H1 (cell line): Measurements from ENCODE around the gene CTU1. TPM values are rescaled to one million over a fixed set of nuclear protein-coding genes. Genes with fewer than 3 reads are reported as not detected.

Experiments used
- CTCF ChIA-PET: fragments of 300-600 bp; sonication (Branson Sonifier 250); formaldehyde crosslinking; loops from one replicate; lab custom pipeline; 2021; ENCODE audit not compliant: partially characterized antibody; lab: Charles Lee
- POLR2A ChIA-PET: fragments of 300-600 bp; sonication (Branson Sonifier 250); formaldehyde crosslinking; loops from one replicate; lab custom pipeline; 2021; ENCODE audit warnings: inconsistent platforms; ENCODE audit not compliant: partially characterized antibody; lab: Charles Lee
- DNase-seq, 2 experiments: peaks; one replicate each; pipeline versions ENCODE4 v3.0.0 to v3.0.0-alpha.2; 2010 to 2022; ENCODE audit warnings: low spot score in 2 of 2, low read depth in 1 of 2, mixed read lengths in 1 of 2
- FAIRE-seq: peaks from 2 replicates; lab custom pipeline; 2011; peaks lifted over from hg19 to GRCh38; lab: Jason Lieb, UNC
- H2AFZ ChIP-seq: 2 replicates; pipeline ENCODE4 v1.8.1; 2012; ENCODE audit warnings: low read length, inconsistent platforms
- H2AK5ac ChIP-seq: 2 replicates; pipeline ENCODE4 v1.6.1; 2013; ENCODE audit warnings: low read depth, low read length
- H2BK120ac ChIP-seq: replicated peaks from 2 replicates; pipeline ENCODE3; 2013; ENCODE audit warnings: low read depth, low read length, inconsistent platforms
- H2BK12ac ChIP-seq: 2 replicates; pipeline ENCODE4 v1.6.1; 2013; ENCODE audit warnings: low read depth, low read length
- H2BK15ac ChIP-seq: 2 replicates; pipeline ENCODE4 v1.6.1; 2013; ENCODE audit warnings: low read length
- H2BK20ac ChIP-seq: 2 replicates; pipeline ENCODE4 v1.6.1; 2013; ENCODE audit warnings: low read length
- H2BK5ac ChIP-seq: 2 replicates; pipeline ENCODE4 v1.6.1; 2013; ENCODE audit warnings: low read depth, low read length
- H3K14ac ChIP-seq: 2 replicates; pipeline ENCODE4 v1.6.1; 2013; ENCODE audit warnings: inconsistent platforms; ENCODE audit not compliant: insufficient read length
- H3K18ac ChIP-seq: 2 replicates; pipeline ENCODE4 v1.6.1; 2013; ENCODE audit warnings: low read length; ENCODE audit errors: extremely low read depth
- H3K23ac ChIP-seq: 2 replicates; pipeline ENCODE4 v1.6.1; 2013; ENCODE audit warnings: inconsistent platforms; ENCODE audit not compliant: insufficient read length
- H3K23me2 ChIP-seq: 2 replicates; pipeline ENCODE4 v1.6.1; 2013; ENCODE audit warnings: low read depth, low read length
- H3K27ac ChIP-seq: 2 replicates; pipeline ENCODE4 v1.6.1; 2011; ENCODE audit warnings: low read depth, low read length, inconsistent platforms
- H3K27me3 ChIP-seq, 4 experiments: replicated peaks in 1 of 4; 1 replicate in 1 of 4; 2 replicates in 3 of 4; pipeline versions ENCODE4 v1.6.1 to v1.8.1; 2011 to 2013; ENCODE audit warnings: low read length in 3 of 4, mild to moderate bottlenecking in 3 of 4, inconsistent platforms in 2 of 4, mixed read lengths in 2 of 4, moderate library complexity in 1 of 4; ENCODE audit not compliant: control insufficient read depth in 3 of 4, insufficient read depth in 3 of 4; ENCODE audit errors: extremely low read depth in 1 of 4
- H3K36me3 ChIP-seq, 4 experiments: 2 replicates each; pipeline versions ENCODE4 v1.6.1 to v1.8.1; 2011 to 2013; ENCODE audit warnings: mild to moderate bottlenecking in 4 of 4, low read length in 3 of 4, moderate library complexity in 2 of 4, control low read depth in 1 of 4, inconsistent platforms in 1 of 4; ENCODE audit not compliant: insufficient read depth in 4 of 4, control insufficient read depth in 2 of 4
- H3K4ac ChIP-seq: replicated peaks from 2 replicates; pipeline ENCODE3; 2013; ENCODE audit warnings: low read length, low read depth, mixed read lengths, inconsistent platforms; ENCODE audit not compliant: insufficient read length
- H3K4me1 ChIP-seq, 4 experiments: replicated peaks in 1 of 4; 1 replicate in 1 of 4; 2 replicates in 3 of 4; pipeline versions ENCODE4 v1.6.1 to v1.8.1; 2011 to 2013; ENCODE audit warnings: low read length in 3 of 4, inconsistent platforms in 2 of 4, mixed read lengths in 1 of 4; ENCODE audit not compliant: insufficient read depth in 4 of 4, control insufficient read depth in 3 of 4
- H3K4me2 ChIP-seq, 2 experiments: 2 replicates each; pipeline versions ENCODE4 v1.6.1 to v1.8.1; 2011 to 2013; ENCODE audit warnings: low read depth in 2 of 2, low read length in 2 of 2, control low read depth in 1 of 2, inconsistent platforms in 1 of 2, mild to moderate bottlenecking in 1 of 2; ENCODE audit not compliant: insufficient read depth in 1 of 2
- H3K4me3 ChIP-seq, 4 experiments: fragments of 200-600, 300-600 bp in 1 of 4; sonication (generic), shearing (Covaris generic), sonication (Bioruptor Twin) in 1 of 4; 2 replicates each; pipeline versions ENCODE4 v1.5.1 to v1.8.1; 2011 to 2016; ENCODE audit warnings: low read length in 4 of 4, low read depth in 3 of 4, control low read depth in 2 of 4, inconsistent platforms in 2 of 4, mild to moderate bottlenecking in 2 of 4, mixed read lengths in 1 of 4, moderate library complexity in 1 of 4; ENCODE audit not compliant: insufficient read depth in 2 of 4; ENCODE audit errors: extremely low read depth in 1 of 4
- H3K56ac ChIP-seq: replicated peaks from 2 replicates; pipeline ENCODE3; 2013; ENCODE audit warnings: low read depth, mild to moderate bottlenecking, mixed read lengths, low read length, inconsistent platforms; ENCODE audit not compliant: insufficient read length
- H3K79me1 ChIP-seq: 2 replicates; pipeline ENCODE4 v1.6.1; 2013; ENCODE audit warnings: low read depth, low read length, control low read depth
- H3K79me2 ChIP-seq, 2 experiments: 2 replicates each; pipeline versions ENCODE4 v1.6.1 to v1.8.1; 2012 to 2013; ENCODE audit warnings: low read length in 2 of 2, mild to moderate bottlenecking in 2 of 2, inconsistent platforms in 1 of 2; ENCODE audit not compliant: insufficient read depth in 2 of 2, control insufficient read depth in 1 of 2
- H3K9ac ChIP-seq, 4 experiments: replicated peaks in 1 of 4; 1 replicate in 1 of 4; 2 replicates in 3 of 4; pipeline versions ENCODE4 v1.6.1 to v1.8.1; 2011 to 2013; ENCODE audit warnings: low read depth in 3 of 4, low read length in 3 of 4, control low read depth in 2 of 4, mild to moderate bottlenecking in 2 of 4, moderate library complexity in 2 of 4, inconsistent platforms in 1 of 4; ENCODE audit errors: extremely low read depth in 1 of 4
- H3K9me3 ChIP-seq, 2 experiments: 2 replicates each; pipeline versions ENCODE4 v1.6.1 to v1.8.1; 2012 to 2013; ENCODE audit warnings: mild to moderate bottlenecking in 2 of 2, moderate library complexity in 2 of 2, control low read depth in 1 of 2, inconsistent platforms in 1 of 2, low read depth in 1 of 2, low read length in 1 of 2, mixed read lengths in 1 of 2; ENCODE audit not compliant: insufficient read depth in 2 of 2
- H4K20me1 ChIP-seq, 2 experiments: replicated peaks in 1 of 2; 2 replicates each; pipeline versions ENCODE3 to v1.8.1; 2011 to 2013; ENCODE audit warnings: inconsistent platforms in 2 of 2, low read length in 2 of 2, mild to moderate bottlenecking in 1 of 2; ENCODE audit not compliant: insufficient read depth in 2 of 2, control insufficient read depth in 1 of 2
- H4K5ac ChIP-seq: 2 replicates; pipeline ENCODE4 v1.6.1; 2013; ENCODE audit warnings: low read length, low read depth, mixed read lengths, inconsistent platforms; ENCODE audit not compliant: insufficient read length
- H4K8ac ChIP-seq: 2 replicates; pipeline ENCODE4 v1.8.0; 2013; ENCODE audit warnings: mild to moderate bottlenecking, moderate library complexity, low read length, inconsistent platforms; ENCODE audit not compliant: insufficient read depth; ENCODE audit errors: extremely low read depth
- H4K91ac ChIP-seq: replicated peaks from 2 replicates; pipeline ENCODE3; 2013; ENCODE audit warnings: low read length, mixed read lengths, inconsistent platforms; ENCODE audit not compliant: insufficient read length
- BACH1 ChIP-seq: IDR thresholded peaks from 2 replicates; pipeline ENCODE4 v1.6.1; 2012; ENCODE audit warnings: low read length, improper control_type of control experiment
- CEBPB ChIP-seq: IDR thresholded peaks from 2 replicates; pipeline ENCODE4 v1.6.1; 2012; ENCODE audit warnings: low read depth, low read length
- CHD2 ChIP-seq: IDR thresholded peaks from 2 replicates; pipeline ENCODE4 v1.6.1; 2012; ENCODE audit warnings: low read length, improper control_type of control experiment
- CTBP2 ChIP-seq: IDR thresholded peaks from 2 replicates; pipeline ENCODE4 v1.7.0; 2011; ENCODE audit warnings: borderline replicate concordance, mild to moderate bottlenecking, moderate library complexity, mixed read lengths, low read length; ENCODE audit not compliant: insufficient read depth, insufficient read length
- JUND ChIP-seq: IDR thresholded peaks from 2 replicates; pipeline ENCODE4 v1.6.1; 2011; ENCODE audit warnings: mild to moderate bottlenecking, improper control_type of control experiment, low read length
- NANOG ChIP-seq: IDR thresholded peaks from 2 replicates; pipeline ENCODE4 v1.6.1; 2011; ENCODE audit warnings: low read length, low read depth, mild to moderate bottlenecking, inconsistent platforms; ENCODE audit not compliant: insufficient read depth, poor library complexity, severe bottlenecking
- PHF8 ChIP-seq: fragments of 200-600 bp; sonication (generic); conservative IDR thresholded peaks from 2 replicates; pipeline ENCODE4 v1.7.1; 2012; ENCODE audit warnings: low read depth, mild to moderate bottlenecking, inconsistent platforms, low read length, moderate library complexity
- SIN3A ChIP-seq, 2 experiments: IDR thresholded peaks in 1 of 2; conservative IDR thresholded peaks in 1 of 2; 2 replicates each; pipeline ENCODE4 v1.6.1; 2011 to 2012; ENCODE audit warnings: low read length in 2 of 2, improper control_type of control experiment in 1 of 2, low read depth in 1 of 2, mild to moderate bottlenecking in 1 of 2
- SIRT6 ChIP-seq: IDR thresholded peaks from one replicate; pipeline ENCODE4 v1.7.1; 2012; ENCODE audit warnings: low read length, inconsistent platforms
- SIX5 ChIP-seq: IDR thresholded peaks from 2 replicates; pipeline ENCODE4 v1.6.1; 2011; ENCODE audit warnings: mild to moderate bottlenecking, low read depth, low read length
- TEAD4 ChIP-seq: IDR thresholded peaks from 2 replicates; pipeline ENCODE4 v1.6.1; 2012; ENCODE audit warnings: low read depth, low read length, inconsistent platforms, mixed read lengths
- WGBS, 2 experiments: shearing (Covaris generic) in 1 of 2; methylation state at CpG; one replicate each; pipeline versions ENCODE4 v1.1.6 to v1.1.7; 2013 to 2015; ENCODE audit warnings: low lambda C conversion rate in 2 of 2, mixed read lengths in 2 of 2, inconsistent platforms in 1 of 2, low coverage in 1 of 2, missing lambda C conversion rate in 1 of 2; ENCODE audit not compliant: insufficient replicate concordance in 2 of 2, insufficient coverage in 1 of 2, insufficient read length in 1 of 2; ENCODE audit errors: extremely low coverage in 1 of 2, missing lambda C conversion rate in 1 of 2; 5-methylcytosine and 5-hydroxymethylcytosine counted together
- polyA plus RNA-seq, 7 experiments: library from polyadenylated mRNA; depleted of rRNA in 3 of 7; stranded (reverse) in 5 of 7; unstranded in 2 of 7; fragments of >200 nt in 5 of 7; fragments of 200-250 nt in 2 of 7; gene quantifications; 1 replicate in 5 of 7; 2 replicates in 1 of 7; 4 replicates in 1 of 7; pipeline versions ENCODE4 v1.2.1 to v1.2.3, GENCODE V29; 2011 to 2013; ENCODE audit warnings: missing spikeins in 2 of 7, mixed read lengths in 2 of 7
- total RNA-seq: library from RNA; stranded (reverse); fragmentation: NEBNext Ultra II Directional; extraction: Animal tissue kit (Norgen Biotek cat#: 25700); gene quantifications from 2 replicates; pipeline ENCODE4 v1.2.1, GENCODE V29; 2021

Gene CTU1
- total and polyA plus RNA-seq, 2 of the 8 experiments (the other 6 are each of a cell fraction or from before 2014, with no cell fraction given), result 4.6 to 7.2 TPM

GRCh38 chr19:51081476-51081875 is 26.7 kb downstream of the CTU1 start:
- FAIRE-seq, result no peak
- H3K4me2 ChIP-seq, result no peak overlapping the region
- H3K18ac ChIP-seq, result no peak overlapping the region
- ChIA-PET CTCF (interaction anchor here (1.0 to 3.1 kb wide), 4 partner anchors 14 to 61 kb away, joined by 3 to 19 read pairs (median 5); no protein-coding TSS in a partner anchor), POLR2A (no interaction called here)
- no peak overlapping the region for H3K4ac ChIP-seq
- no peak overlapping the region for H2BK5ac ChIP-seq
- H4K20me1 ChIP-seq, result no peaks in the 10 kb centered on the region
- H3K27me3 ChIP-seq, result no peaks in the 10 kb centered on the region
- H3K36me3 ChIP-seq, result no peaks in the 10 kb centered on the region
- H3K56ac ChIP-seq, result no peak overlapping the region
- no peak overlapping the region for H3K23ac ChIP-seq
- DNase-seq, result no peak
- H3K9ac ChIP-seq, result no peak overlapping the region
- H2BK20ac ChIP-seq, result no peak overlapping the region
- H2BK15ac ChIP-seq, result no peak overlapping the region
- no peak overlapping the region for H2BK12ac ChIP-seq
- no peak overlapping the region for H3K4me3 ChIP-seq
- no peaks in the 10 kb centered on the region for H3K23me2 ChIP-seq
- no peak overlapping the region for H3K14ac ChIP-seq
- no peak overlapping the region for H3K27ac ChIP-seq
- H3K4me1 ChIP-seq, result peaks cover 0 to 5% (median 3%) of the 10 kb centered on the region in 4 experiments; a peak in 4 of 7 replicates
- no peak overlapping the region for H4K5ac ChIP-seq
- no peak overlapping the region for H2AFZ ChIP-seq
- H4K8ac ChIP-seq, result no peak overlapping the region
- H2BK120ac ChIP-seq, result no peak overlapping the region
- no peak overlapping the region for H2AK5ac ChIP-seq
- no peaks in the 10 kb centered on the region for H3K9me3 ChIP-seq
- no peaks in the 10 kb centered on the region for H3K79me2 ChIP-seq
- WGBS, 2 experiments, result 85% methylated on average over 14 of the region's 14 CpGs; no CpG with 5 or more reads in 1 of the 2 experiments
- H3K79me1 ChIP-seq, result no peaks in the 10 kb centered on the region
- no peak overlapping the region for H4K91ac ChIP-seq
- TF ChIP-seq CHD2, result no peak
- no peak for TF ChIP-seq JUND
- no peak for TF ChIP-seq BACH1
- TF ChIP-seq CTBP2, result no peak
- TF ChIP-seq NANOG, result no peak
- TF ChIP-seq SIN3A (conservative IDR thresholded peaks at IDR 0.05 in 1 of 2, IDR thresholded peaks at IDR 0.05 in 1 of 2; ENCODE audit: low read depth in 1 of 2, low read length in 2 of 2), result no peak
- TF ChIP-seq SIRT6, result no peak
- TF ChIP-seq CEBPB, result no peak
- TF ChIP-seq SIX5, result no peak
- TF ChIP-seq PHF8, result no peak
- TF ChIP-seq TEAD4, result no peak
